HG03521 (cell line): Measurements from ENCODE around the gene SUPT20H.
A peak's percentile ranks its signal among the peaks of the same experiment; 100 is the strongest.
"Not testable (repeated sequence)": the region's sequence is repeated elsewhere in the genome, so short reads cannot be mapped to it uniquely, and the experiment has no call there.

Source experiments
- ATAC-seq: cut with Tn5 transposase; IDR thresholded peaks from one replicate; pipeline ENCODE4 v1.9.1; 2021; ENCODE audit warnings: mild to moderate bottlenecking, moderate library complexity; ENCODE audit not compliant: unreplicated experiment

The SUPT20H gene

DNA sequence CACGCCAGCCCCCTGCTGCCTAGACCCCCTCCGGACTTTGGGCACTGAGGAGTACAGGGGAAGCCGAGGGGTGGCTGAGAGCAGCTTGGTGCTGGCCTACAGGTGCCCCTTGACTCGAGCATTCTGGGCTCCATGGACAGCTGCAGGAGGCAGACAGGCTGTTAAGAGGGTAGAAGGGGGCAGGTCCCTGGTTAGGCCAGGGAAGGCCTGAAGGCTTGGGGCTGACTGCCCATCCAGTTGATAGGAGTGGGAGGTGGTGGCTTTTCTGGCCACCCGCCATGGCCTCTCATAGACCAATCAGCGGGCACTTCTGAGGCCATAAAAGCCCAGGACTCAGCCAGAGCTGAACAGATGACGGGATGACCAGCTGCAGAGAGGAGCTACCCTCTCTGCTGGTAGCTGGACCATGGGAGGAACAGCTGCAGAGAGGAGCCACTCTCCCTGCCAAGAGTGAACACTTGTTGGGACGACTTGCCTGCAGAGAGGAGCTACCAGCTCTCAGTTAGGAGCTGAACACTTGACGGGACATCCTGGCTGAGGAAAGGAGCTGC is 10.7 kb upstream of the SUPT20H start:
- no peak for ATAC-seq

DNA sequence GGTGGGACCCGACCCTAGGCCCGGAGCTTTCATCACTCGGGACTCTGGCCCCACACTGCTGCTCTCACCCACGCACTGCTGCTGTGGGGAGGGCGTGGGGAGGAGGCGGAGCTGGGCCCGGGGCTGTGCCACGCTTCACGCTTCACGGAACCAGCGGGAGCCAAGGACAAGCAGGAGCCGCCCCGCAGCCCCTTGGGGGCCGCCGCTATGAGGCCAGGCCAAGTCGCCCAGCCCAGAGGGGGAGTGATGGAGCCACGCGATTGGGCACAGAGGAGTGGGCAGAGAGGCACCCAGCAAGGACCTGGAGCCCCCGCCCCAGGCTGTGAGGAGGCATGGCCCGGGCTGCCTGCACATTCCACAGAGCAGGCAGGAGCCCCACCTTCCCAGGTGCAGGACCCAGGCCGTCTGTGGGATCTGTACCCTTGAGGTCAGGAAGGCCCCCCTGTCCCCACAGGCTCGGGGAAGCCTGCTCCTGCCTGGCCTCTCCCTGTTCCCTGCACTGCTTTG is 10.2 kb upstream of the SUPT20H start:
- no peak for ATAC-seq

DNA sequence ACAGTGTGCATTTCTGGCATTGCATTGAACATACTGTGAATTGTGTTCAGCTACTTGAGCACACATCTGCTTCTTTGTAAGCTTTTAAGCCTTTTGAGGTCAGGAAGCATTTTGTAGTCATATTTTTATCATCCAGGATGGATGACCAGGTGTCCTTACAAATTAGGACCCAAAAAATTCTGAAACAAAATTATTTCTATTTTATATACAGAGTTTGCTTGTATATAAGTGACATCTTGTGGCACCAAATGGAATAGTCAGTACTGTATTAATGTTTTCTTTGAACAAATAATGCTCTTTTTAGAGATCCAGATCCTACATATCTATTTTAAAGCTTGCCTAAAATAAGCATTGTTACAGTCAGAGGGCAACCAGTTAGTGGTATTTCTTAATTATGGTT is 9.5 kb upstream of the SUPT20H start:
- ATAC-seq: no peak

DNA sequence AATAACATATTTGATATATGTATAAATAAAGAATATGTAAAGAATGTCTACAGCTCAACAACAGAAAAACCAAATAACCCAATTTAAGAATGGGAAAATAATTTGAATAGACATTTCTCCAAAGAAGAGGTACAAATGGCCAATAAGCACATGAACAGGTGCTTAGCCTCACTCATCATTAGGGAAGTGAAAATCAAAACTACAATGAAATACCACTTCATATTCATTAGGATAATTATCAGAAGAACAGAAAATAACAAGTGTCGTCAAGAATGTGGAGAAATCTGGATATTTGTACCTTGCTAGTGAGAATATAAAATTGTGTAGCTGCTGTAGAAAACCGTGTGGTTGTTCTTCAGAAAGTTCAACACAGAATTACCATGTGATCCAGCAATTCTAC is 8.4 kb upstream of the SUPT20H start:
- no peak for ATAC-seq

DNA sequence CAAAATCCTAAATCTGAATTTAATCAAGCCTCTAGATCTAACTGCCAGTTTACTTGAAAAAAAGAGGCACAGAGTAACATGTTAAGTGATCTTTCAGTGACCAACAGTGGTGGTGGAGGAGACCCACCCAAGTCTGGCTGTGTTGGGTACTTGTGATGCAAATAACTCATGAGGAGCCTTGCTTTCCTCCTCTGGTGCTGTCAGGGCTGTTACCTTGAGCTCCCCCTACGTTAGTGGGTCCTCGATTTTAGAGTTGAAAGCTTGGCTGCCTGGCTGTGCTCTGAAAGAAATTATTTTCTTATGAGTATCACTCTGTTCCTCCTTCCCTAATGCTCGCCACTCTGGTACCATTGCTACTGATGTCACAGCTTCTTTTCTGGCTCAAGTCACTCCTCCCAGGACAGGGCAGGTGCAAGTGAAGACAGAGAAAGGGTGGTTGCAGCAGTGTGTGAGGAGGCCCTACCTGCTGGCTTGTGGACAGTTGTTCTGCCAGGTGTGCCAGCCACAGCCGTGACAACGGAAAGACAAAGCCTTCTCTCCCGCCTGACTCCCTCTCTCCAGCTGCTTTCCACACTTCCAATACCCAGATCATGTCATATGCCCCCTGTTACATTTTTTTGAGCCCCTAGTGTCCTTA is 6.5 kb upstream of the SUPT20H start:
- no peak for ATAC-seq

DNA sequence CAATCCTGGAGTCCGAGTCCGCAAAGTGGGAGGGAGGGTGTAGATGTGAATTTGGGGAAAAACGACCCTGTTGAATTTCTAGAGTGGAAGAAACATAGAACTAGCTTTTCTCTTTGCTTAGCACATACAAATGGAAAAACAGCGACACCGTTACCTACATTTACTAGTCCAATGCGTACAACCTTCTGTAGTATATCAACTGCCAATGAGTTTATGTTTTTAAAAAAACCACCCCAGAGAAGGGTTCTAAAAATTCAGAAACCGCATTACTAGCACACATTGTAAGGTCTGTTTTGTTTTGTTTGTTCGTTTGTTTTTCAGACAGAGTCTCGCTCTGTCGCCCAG is 332 bp upstream of the SUPT20H start:
- ATAC-seq: peak; percentile 2

DNA sequence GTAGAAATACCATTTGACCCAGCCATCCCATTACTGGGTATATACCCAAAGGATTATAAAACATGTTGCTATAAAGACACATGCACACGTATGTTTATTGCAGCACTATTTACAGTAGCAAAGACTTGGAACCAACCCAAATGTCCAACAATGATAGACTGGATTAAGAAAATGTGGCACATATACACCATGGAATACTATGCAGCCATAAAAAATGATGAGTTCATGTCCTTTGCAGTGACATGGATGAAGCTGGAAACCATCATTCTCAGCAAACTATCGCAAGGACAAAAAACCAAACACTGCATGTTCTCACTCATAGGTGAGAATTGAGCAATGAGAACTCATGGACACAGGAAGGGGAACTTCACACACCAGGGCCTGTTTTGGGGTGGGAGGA is 3.3 kb downstream of the SUPT20H start:
- not testable (repeated sequence) for ATAC-seq

DNA sequence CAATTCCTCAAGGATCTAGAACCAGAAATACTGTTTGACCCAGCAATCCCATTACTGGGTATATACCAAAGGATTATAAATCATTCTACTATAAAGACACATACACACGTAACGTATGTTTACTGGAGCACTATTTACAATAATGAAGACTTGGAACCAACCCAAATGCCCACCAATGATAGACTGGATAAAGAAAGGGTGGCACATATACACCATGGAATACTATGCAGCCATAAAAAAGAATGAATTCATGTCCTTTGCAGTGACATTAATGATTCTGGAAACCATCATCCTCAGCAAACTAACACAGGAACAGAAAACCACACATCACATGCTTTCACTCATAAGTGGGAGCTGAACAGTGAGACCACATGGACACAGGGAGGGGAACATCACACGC is 6.4 kb downstream of the SUPT20H start:
- not testable (repeated sequence) for ATAC-seq

DNA sequence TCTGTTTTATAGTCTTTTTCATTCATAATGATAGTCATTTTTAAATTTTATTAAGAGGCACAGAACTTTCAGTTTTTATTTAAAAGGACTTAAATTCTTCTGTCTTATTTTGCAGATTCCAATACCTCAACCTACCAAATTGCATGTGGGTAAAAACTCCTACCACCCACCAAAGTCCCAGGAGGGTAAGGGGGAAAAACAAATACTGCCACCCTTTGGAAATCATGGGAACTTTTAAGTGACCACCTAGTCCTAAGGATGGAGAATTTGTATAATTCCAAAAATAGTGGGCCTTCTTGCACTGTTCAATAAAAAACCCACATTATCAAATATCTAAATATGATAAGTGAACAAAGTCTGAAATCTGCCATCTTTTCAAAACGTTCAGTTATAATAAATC is 9.7 kb downstream of the SUPT20H start:
- ATAC-seq: no peak

DNA sequence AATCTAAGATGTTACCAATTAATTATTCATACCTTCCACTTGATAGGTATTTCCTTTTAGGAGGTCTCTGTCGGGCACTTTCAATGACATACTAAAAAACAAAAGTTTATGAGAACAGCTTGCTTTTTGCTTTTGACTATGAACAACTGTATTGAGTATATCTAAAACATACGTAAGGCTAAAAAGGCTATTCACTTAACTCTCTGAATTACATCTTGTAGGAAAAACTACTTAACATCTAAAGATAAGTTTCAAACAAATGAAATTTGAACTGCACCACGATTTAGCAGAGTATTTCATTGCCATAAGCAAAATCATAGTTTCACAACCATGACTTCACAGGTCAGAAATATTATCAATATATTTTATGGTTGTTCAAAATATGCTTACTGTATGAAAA is 11.6 kb downstream of the SUPT20H start:
- no peak for ATAC-seq

DNA sequence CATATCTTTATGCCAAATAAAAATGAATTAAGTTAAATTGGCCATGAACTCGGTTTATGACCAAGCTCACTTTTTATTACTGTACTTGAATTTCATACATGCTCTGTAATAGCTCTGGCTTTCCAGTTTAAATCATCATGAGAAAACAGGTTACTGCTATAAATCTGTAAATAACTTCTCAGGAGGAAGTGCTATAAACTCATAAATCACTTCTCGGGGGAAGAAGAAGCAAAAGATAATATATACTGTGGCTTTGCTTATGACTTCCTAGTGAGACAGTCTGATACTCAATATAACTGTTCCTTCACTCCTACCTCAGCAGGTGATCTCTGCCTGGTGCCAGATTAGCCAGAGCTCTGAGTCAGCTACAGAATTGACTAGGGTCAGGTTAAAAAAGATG is 12.5 kb downstream of the SUPT20H start:
- no peak for ATAC-seq

DNA sequence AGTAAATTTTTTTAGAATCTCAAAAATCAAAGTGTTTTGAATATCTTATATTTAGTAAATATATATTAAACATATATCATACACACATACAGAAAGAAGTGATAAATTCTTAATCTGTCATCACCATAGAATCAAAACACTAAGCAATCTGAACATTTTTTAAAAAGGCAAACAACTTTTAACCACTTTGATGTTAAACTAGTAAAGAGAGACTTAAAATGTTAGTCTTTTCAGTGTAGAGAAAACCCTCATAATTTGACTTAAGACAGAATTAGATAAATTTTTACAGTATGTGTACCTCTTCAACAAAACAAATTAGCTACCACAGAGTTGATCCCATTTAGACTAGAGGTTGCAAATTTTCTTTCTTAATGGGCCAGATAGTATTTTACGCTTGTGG is 13.4 kb downstream of the SUPT20H start:
- ATAC-seq: no peak

DNA sequence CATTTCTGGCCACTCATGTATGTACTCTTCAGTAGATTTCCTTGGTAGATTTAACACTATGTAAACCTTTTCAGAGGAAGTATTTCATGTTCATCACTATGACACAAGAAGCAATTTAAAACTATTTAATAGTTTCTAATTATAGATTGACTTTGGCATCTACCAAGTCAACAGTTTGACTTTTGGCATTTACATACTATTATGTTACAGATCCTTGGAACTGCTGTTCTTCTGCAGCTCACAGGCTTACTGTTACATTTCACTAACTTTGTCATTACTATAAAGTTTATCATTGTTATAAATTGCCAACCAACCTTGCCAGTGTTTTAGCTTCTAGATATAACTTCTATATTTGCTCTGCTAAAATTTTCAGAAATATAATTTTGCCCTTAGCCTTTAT is 18.7 kb downstream of the SUPT20H start:
- no peak for ATAC-seq

DNA sequence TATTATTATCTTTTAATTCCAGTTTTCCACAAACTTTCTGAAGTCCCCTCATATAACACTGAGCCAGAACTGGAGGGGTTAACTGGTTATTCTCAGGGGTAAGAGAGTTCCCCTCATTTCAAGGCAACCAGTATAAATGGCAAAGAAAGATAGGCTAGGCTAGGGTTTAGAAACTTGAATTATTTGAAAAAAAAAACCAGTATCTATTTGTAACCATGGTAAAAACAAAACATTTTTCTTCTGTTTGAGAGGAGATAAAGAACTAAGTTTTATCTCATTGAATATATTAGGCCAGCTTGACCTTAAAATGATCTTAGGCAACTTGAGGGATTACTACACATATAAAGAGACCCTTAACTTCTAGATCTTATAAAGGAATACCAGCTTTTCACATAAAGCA is 19.6 kb downstream of the SUPT20H start:
- ATAC-seq: no peak

DNA sequence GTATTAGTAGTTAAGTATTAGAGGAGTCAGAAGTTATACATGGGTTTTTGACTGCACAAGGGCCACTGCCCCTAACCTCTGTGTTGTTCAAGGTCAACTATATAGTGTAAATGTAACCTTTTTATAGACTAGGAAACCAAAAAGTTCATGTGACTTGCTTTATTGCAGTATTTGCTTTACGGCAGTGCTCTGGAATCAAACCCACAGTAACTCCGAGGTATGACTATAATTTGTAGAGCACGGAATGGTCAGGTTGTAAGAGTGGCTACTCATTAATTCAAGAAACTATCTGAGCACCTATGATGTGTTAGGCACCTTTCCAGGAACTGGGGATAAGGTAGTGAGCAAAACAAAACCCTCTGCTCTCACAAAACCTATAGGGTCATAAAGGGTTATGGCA is 22.2 kb downstream of the SUPT20H start:
- no peak for ATAC-seq

DNA sequence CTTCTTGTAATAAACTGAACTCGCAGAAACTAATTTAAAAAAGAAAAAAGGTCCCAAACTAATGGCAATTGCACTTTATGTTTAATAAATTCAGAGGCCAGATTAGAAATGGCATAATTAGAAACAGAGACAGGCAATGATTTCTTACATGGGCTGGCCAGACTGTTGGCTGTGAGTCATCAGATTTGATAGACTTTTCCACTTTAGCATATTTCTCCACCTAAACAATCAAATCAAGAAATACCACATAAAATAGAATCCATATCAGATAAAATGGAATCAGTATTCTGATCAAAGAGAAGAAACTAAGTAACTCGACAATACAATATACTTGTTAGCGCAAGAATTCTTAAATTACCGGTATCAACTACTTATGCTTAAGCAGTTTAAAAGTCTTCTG is 29.9 kb downstream of the SUPT20H start:
- no peak for ATAC-seq

DNA sequence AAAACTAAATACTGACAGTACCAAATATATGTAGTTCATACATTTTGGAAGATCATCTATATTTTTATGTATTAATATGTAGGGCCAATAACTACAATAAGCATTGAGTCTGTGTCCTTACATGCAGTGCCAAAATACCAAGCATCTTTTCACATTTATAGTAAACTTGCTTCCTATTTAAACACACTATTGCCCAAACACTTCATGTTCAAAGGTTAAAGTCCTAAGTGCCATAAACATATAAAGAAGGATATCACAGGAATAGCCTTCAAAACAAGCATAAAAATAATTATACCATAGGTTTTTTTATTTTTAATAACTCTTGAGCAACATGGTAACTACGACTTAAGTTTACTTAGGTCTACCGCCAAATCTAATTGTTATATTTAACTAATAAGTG is 31.8 kb downstream of the SUPT20H start:
- ATAC-seq: no peak

DNA sequence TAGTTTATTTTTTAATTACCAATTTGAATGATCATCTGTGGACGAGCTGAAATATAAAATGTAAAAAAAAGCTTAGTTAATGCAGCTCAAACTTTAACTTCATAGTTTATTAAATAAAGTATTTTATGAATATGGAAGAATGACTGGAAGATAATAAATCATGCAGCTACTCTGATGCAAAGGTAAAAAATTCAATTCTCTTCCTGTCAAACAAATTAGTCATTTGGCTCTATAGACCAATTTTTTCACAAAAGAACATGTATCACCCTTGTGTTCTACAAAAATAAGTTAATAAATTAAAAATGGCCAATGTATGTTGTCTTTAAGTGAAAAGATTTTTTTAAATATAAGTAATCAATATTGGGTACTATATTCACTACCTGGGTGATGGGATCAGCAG is 32.7 kb downstream of the SUPT20H start:
- no peak for ATAC-seq

DNA sequence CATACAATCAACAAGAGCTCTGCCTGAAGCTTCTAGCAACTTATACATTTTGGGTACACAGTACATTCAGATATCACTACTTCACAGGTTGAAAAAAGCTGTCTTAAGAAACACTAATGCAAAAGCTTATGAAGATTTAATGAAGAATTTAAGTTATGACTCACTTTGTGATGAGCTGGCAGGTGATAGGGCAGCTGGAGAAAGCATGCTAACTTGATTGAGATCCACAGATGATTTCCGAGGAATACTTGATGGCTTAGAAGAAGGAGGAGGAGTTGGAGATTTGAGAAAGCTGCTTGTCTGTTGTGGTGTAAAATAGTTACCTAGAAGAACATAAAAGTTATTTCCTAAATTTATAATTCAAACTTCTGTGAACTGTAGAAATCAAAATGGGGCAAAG is 35.6 kb downstream of the SUPT20H start:
- no peak for ATAC-seq

DNA sequence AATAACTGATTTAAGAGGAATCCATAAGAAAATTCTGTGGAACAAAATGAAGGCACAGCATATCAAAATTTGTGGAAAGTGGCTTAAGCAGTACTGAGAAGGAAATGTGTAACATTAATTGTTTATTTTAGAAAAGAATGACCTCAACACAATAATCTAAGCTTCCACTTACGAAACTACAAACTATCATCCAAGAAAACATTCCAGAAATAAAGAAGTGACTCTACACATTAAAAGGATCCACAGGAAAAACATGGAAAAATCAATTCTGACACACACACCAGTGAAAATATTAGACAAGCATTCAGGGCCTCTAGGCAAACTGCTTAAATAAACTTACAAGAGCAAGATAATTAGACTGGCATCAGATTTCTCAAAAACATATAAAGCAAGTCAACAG is 44.9 kb downstream of the SUPT20H start:
- ATAC-seq: no peak

DNA sequence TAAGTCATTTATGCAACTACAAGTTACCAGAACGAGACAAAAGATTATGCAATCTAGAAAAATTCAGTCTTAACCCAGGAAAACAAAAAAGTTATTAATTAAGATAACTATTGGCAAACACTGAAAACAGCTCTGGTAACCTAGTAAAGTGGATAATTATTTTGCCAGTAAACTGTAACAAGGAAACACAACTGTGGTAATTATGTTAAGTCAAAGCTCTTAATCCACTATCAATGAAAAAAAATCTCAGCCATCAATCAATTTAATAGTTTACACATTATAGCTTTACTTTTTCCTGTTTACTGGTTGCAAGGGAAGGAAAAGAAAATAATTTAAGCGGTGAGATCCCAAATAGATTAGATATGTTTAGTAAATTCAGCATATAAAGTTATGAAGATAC is 47.7 kb downstream of the SUPT20H start:
- ATAC-seq: no peak

DNA sequence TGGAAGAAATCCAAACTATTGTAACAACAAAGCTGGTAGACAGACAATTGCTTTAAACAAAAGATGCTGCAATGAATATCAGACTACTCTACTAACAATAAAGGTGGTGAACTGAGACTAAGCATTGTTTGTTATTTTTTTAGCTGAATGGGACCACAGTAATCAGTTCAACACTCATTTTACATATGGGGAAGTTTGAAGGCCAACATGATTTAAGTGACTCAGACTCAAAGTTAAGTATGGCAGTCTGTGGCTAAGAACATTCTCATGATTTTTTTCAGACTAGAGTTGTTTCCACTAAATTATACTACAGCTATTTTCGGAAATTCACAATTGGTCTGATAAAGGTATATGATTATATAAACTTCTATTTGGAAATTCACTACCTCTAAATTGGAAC is 48.5 kb downstream of the SUPT20H start:
- no peak for ATAC-seq

DNA sequence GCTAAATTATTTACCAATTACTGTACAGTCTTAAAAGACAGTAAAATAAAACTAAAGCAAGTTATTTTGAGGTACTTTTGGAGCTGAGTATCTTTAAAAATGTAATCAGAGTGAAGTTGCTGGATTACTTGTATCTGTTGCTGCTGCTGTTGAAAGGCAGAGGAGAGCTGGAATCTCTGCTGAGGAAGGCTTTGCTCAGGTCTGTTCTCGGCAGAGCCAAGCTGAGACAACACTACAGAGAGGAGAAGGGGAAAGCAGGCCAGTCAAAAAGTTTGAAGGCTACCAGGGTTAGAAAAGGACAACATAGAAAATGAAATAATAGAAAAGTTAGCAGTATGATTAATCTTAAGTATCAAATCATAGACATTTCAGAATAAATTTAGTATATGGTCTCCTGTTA is 49.1 kb downstream of the SUPT20H start:
- no peak for ATAC-seq
